Peyer's patch (tissue), 4 donors: ENCODE measurements around the gene TTLL12. TPM values are rescaled to one million over a fixed set of nuclear protein-coding genes. Genes with fewer than 3 reads are reported as not detected.

Source experiments
- DNase-seq, 3 donors: peaks; one replicate each; pipeline ENCODE4 v3.0.0-alpha.2; 2017 to 2019
- H3K27ac ChIP-seq, 4 donors: fragments of 200-600 bp; sonication (generic); one replicate each; pipeline ENCODE4 v1.5.1; 2016 to 2019
- H3K27me3 ChIP-seq, 2 donors: fragments of 200-600 bp; sonication (generic); one replicate each; pipeline ENCODE4 v1.5.1; 2019
- H3K36me3 ChIP-seq, 3 donors: fragments of 200-600 bp; sonication (generic); one replicate each; pipeline ENCODE4 v1.5.1; 2016 to 2019
- H3K4me1 ChIP-seq, 4 donors: fragments of 200-600 bp; sonication (generic); one replicate each; pipeline ENCODE4 v1.5.1; 2016 to 2019
- H3K4me3 ChIP-seq, 4 donors: fragments of 200-600 bp; sonication (generic); 1 replicate in 3 of 4; 2 replicates in 1 of 4; pipeline ENCODE4 v1.5.1; 2016 to 2019; ENCODE audit warnings: mild to moderate bottlenecking in 1 of 4
- H3K9me3 ChIP-seq, 4 donors: fragments of 200-600 bp; sonication (generic); one replicate each; pipeline ENCODE4 v1.5.1; 2016 to 2019; ENCODE audit warnings: mild to moderate bottlenecking in 1 of 4
- POLR2A ChIP-seq, 2 donors: fragments of 450-650 bp; IDR thresholded peaks; one replicate each; pipeline ENCODE4 v1.5.1; 2017; ENCODE audit warnings: antibody characterized with exemption in 2 of 2, mild to moderate bottlenecking in 2 of 2, moderate library complexity in 2 of 2
- total RNA-seq, 4 donors: library from RNA; depleted of rRNA; stranded (reverse); fragments of >200 nt; gene quantifications; one replicate each; pipeline ENCODE4 v1.1.0, GENCODE V29; 2016
- TF ChIP-seq, protein P1 (sequence below), 6 experiments: fragments of 450-650 bp in 4 of 6; fragments of 200-600 bp in 2 of 6; sonication (generic) in 1 of 6; IDR thresholded peaks; one replicate each; pipeline ENCODE4 v1.5.1; 2017 to 2019; ENCODE audit warnings: antibody characterized with exemption in 6 of 6, mild to moderate bottlenecking in 3 of 6, moderate library complexity in 1 of 6

The TTLL12 gene
- total RNA-seq, 4 donors from 2014 or later, result 34.7 to 77.8 (median 58.2) TPM

DNA sequence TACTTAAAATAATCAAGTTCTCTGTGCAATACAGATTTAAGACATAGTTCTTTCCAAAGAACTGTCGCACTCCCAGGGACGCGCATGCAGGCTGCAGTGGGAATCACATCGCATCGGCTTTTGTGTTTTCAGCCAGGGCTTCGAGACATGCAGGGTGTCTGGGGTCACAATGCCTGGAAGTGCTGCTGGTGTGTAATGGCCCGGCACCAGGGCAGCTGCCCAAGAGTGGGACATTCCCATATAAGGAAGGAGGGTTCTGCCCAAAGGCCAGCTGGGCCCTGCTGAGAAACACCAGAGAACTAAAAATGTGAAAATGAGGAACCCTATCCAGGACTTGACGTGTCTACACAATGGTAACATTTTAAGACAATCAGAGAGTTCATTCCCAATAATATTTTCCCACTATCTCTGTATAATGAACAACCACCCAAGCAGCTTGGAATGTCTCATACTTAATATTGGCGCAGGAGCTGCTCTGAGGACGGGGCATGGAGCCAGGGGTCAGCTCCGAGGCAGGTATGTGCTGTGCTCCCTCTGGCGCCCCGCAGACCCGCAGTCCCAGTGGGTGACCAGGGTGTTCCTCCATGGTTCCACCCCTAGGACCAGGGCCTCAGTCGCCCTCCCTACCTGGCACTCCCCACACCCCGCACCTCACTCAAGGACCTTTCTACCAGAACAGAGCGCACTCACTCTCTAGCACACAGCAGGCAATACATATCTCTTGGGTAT lies 55.0 kb downstream of the TTLL12 start:
- H3K4me1 ChIP-seq, result peaks cover 9 to 31% (median 14%) of the 10 kb centered on the region in 4 donors
- no peak for DNase-seq
- no peak overlapping the region for H3K4me3 ChIP-seq
- no peak for TF ChIP-seq POLR2A (IDR thresholded peaks at IDR 0.05)
- TF ChIP-seq, protein P1, sequence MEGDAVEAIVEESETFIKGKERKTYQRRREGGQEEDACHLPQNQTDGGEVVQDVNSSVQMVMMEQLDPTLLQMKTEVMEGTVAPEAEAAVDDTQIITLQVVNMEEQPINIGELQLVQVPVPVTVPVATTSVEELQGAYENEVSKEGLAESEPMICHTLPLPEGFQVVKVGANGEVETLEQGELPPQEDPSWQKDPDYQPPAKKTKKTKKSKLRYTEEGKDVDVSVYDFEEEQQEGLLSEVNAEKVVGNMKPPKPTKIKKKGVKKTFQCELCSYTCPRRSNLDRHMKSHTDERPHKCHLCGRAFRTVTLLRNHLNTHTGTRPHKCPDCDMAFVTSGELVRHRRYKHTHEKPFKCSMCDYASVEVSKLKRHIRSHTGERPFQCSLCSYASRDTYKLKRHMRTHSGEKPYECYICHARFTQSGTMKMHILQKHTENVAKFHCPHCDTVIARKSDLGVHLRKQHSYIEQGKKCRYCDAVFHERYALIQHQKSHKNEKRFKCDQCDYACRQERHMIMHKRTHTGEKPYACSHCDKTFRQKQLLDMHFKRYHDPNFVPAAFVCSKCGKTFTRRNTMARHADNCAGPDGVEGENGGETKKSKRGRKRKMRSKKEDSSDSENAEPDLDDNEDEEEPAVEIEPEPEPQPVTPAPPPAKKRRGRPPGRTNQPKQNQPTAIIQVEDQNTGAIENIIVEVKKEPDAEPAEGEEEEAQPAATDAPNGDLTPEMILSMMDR (IDR thresholded peaks at IDR 0.05), result no peak
- H3K9me3 ChIP-seq, result no peaks in the 10 kb centered on the region
- no peak overlapping the region for H3K27ac ChIP-seq
- H3K27me3 ChIP-seq, result no peaks in the 10 kb centered on the region
- peaks cover 0 to 55% (median 0%) of the 10 kb centered on the region in 3 donors for H3K36me3 ChIP-seq

DNA sequence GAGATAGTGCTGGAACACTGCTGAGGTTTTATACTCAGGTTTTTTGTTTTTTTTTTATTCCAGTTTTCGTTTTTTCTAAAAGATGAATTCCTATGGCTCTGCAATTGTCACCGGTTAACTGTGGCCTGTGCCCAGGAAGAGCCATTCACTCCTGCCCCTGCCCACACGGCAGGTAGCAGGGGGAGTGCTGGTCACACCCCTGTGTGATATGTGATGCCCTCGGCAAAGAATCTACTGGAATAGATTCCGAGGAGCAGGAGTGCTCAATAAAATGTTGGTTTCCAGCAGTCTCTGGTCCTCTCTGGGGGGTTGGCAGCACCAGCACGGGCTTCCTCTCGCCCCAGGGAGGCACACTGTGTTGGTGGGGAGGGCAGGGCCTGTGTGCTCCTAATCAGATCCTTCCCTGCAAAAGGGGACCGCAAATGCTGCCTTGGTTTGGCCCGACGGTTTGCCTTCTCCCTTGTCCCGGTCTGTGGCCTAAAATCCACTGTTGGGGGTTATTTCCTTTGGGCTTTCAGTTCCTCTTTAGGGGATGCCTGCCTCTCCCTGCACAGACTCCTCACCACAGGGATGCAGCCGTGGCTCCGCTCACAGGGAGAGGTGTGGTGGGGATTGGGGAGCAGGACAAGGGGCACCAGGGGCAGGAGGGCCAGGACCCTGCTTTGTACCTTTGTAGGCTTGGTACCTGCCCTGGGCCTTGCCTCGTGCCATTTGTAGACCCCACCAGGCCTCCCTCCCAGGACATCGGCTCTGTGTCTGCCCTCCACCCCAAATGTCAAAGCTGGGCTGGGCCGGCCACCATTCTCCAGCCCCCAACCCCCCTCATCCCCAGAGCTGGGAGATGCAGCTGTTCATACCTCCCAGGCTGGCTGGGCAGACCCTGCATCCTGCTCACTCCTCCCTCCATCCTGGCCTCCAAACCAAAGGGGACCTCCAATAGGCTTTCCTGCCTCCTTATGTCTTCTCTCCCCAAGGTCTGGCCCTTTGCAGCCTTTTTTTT lies 57.2 kb downstream of the TTLL12 start:
- DNase-seq, result no peak
- peaks cover 0 to 35% (median 0%) of the 10 kb centered on the region in 3 donors for H3K36me3 ChIP-seq
- TF ChIP-seq, protein P1 (IDR thresholded peaks at IDR 0.05), result no peak
- TF ChIP-seq POLR2A (IDR thresholded peaks at IDR 0.05), result no peak
- H3K9me3 ChIP-seq, result no peaks in the 10 kb centered on the region
- H3K27me3 ChIP-seq, result no peaks in the 10 kb centered on the region
- no peak overlapping the region for H3K27ac ChIP-seq
- H3K4me3 ChIP-seq, result no peak overlapping the region
- H3K4me1 ChIP-seq, result peaks cover 9 to 39% (median 14%) of the 10 kb centered on the region in 4 donors

DNA sequence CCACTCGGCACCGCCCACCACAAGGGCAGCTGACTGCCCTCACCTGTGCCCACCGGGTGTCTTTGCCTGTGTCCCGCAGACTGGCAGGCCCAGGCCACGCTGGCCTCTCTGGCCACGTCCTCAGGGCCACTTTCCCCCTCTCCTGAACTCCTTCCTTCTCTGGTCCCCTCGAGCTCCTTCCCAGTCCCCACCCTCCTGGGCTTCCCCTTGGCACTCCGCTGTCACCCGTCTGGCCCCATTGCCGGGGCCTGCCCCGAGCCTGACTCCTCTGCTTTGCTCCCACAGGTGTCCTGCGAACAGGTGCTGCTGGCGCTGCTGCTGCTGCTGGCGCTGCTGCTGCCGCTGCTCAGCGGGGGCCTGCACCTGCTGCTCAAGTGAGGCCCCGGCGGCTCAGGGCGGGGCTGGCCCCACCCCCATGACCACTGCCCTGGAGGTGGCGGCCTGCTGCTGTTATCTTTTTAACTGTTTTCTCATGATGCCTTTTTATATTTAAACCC lies 58.0 kb downstream of the TTLL12 start:
- H3K4me3 ChIP-seq, result no peak overlapping the region
- TF ChIP-seq POLR2A (IDR thresholded peaks at IDR 0.05), result peak in 1 of 2 donors; percentile 26
- TF ChIP-seq, protein P1 (IDR thresholded peaks at IDR 0.05), result no peak

DNA sequence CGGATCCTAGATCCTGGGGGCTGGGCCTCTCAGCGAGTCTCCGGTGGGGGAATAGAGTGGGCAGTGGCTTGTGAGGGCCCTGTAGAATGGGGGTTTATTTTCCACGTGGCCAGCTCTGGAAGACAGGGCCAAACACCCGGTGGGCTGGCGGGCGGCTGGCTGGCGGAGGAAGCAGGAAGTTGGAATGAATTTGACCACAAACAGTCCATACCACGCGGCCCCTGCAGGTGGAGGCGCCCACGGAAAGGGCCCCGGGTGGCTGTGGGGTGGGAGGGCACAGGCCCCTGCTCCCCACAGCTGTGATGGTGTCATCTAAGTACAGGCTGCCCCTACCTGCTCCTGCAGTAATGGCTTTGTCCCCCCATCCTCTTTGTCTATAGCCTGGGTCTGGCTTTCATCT lies 58.8 kb downstream of the TTLL12 start:
- Histone ChIP-seq H3K27ac (peak overlapping the region in 3 of 4 donors; percentile 50 to 71 (median 52)), H3K27me3 (no peaks in the 10 kb centered on the region), H3K36me3 (peaks cover 0 to 21% (median 0%) of the 10 kb centered on the region in 3 donors), H3K4me3 (peak overlapping the region in 2 of 4 donors; percentile 19 to 27), H3K4me1 (peaks cover 9 to 39% (median 14%) of the 10 kb centered on the region in 4 donors), H3K9me3 (no peaks in the 10 kb centered on the region)
- no peak for DNase-seq
- TF ChIP-seq, protein P1 (IDR thresholded peaks at IDR 0.05), result no peak
- no peak for TF ChIP-seq POLR2A (IDR thresholded peaks at IDR 0.05)

More for the DNA sequence above, 58.0 kb downstream of the TTLL12 start:
- peaks cover 0 to 28% (median 0%) of the 10 kb centered on the region in 3 donors for H3K36me3 ChIP-seq
- DNase-seq, result peak; percentile 29 to 75 (median 72)
- H3K4me1 ChIP-seq, result peaks cover 9 to 39% (median 14%) of the 10 kb centered on the region in 4 donors
- no peaks in the 10 kb centered on the region for H3K27me3 ChIP-seq
- no peaks in the 10 kb centered on the region for H3K9me3 ChIP-seq
- peak overlapping the region in 3 of 4 donors; percentile 15 to 52 (median 50) for H3K27ac ChIP-seq
